BLaER1 (cell line): ENCODE data around the gene PDGFD.

Experiments
- H3K27ac ChIP-seq: shearing (Covaris generic); formaldehyde crosslinking; 2 replicates; pipeline ENCODE4 v1.8.1; 2022
- H3K27me3 ChIP-seq: shearing (Covaris generic); formaldehyde crosslinking; 2 replicates; pipeline ENCODE4 v1.8.1; 2022
- H3K36me3 ChIP-seq: shearing (Covaris generic); formaldehyde crosslinking; 2 replicates; pipeline ENCODE4 v1.8.1; 2022
- H3K4me1 ChIP-seq: shearing (Covaris generic); formaldehyde crosslinking; 2 replicates; pipeline ENCODE4 v1.8.1; 2022
- H3K4me2 ChIP-seq: shearing (Covaris generic); formaldehyde crosslinking; 2 replicates; pipeline ENCODE4 v1.8.1; 2022
- H3K4me3 ChIP-seq: shearing (Covaris generic); formaldehyde crosslinking; 2 replicates; pipeline ENCODE4 v1.8.1; 2022
- H3K9ac ChIP-seq: shearing (Covaris generic); formaldehyde crosslinking; 2 replicates; pipeline ENCODE4 v1.8.1; 2022
- H3K9me3 ChIP-seq: shearing (Covaris generic); formaldehyde crosslinking; 2 replicates; pipeline ENCODE4 v1.8.1; 2022
- H4K20me1 ChIP-seq: shearing (Covaris generic); formaldehyde crosslinking; 2 replicates; pipeline ENCODE4 v1.8.1; 2022
- Cebpa-rat ChIP-seq: shearing (Covaris generic); IDR thresholded peaks from 2 replicates; pipeline ENCODE4 v1.8.1; 2022

PDGFD gene

GRCh38 chr11:103870821-103871309 lies 293.1 kb downstream of the PDGFD start:
- Histone ChIP-seq H3K9me3 (no peaks in the 10 kb centered on the region), H3K4me1 (peaks cover 47% of the 10 kb centered on the region), H3K36me3 (no peaks in the 10 kb centered on the region), H3K4me3 (no peak overlapping the region), H4K20me1 (no peaks in the 10 kb centered on the region), H3K27me3 (no peaks in the 10 kb centered on the region), H3K4me2 (peak overlapping the region; percentile 68), H3K9ac (no peak overlapping the region), H3K27ac (no peak overlapping the region)
- TF ChIP-seq Cebpa-rat: no peak

- Histone ChIP-seq H4K20me1 (no peaks in the 10 kb centered on the region), H3K36me3 (no peaks in the 10 kb centered on the region), H3K4me2 (no peak overlapping the region), H3K9ac (no peak overlapping the region), H3K27ac (no peak overlapping the region), H3K4me3 (no peak overlapping the region), H3K9me3 (no peaks in the 10 kb centered on the region), H3K4me1 (peaks cover 34% of the 10 kb centered on the region), H3K27me3 (no peaks in the 10 kb centered on the region)
- TF ChIP-seq Cebpa-rat: no peak
Observed at GRCh38 chr11:103867481-103867880, 296.5 kb downstream of the PDGFD start.

- no peaks in the 10 kb centered on the region for H3K36me3 ChIP-seq
- H3K9me3 ChIP-seq: no peaks in the 10 kb centered on the region
- H3K9ac ChIP-seq: no peak overlapping the region
- no peak overlapping the region for H3K27ac ChIP-seq
- TF ChIP-seq Cebpa-rat: no peak
- no peak overlapping the region for H3K4me2 ChIP-seq
- H3K27me3 ChIP-seq: no peaks in the 10 kb centered on the region
- H3K4me3 ChIP-seq: no peak overlapping the region
- no peaks in the 10 kb centered on the region for H4K20me1 ChIP-seq
- peaks cover 10% of the 10 kb centered on the region; the same call in 1 of the 2 replicates for H3K4me1 ChIP-seq
Observed at GRCh38 chr11:103863497-103863896, 300.4 kb downstream of the PDGFD start.

GRCh38 chr11:103862802-103863174 lies 301.2 kb downstream of the PDGFD start:
- Histone ChIP-seq H3K4me1 (peaks cover 10% of the 10 kb centered on the region; the same call in 1 of the 2 replicates), H3K9ac (no peak overlapping the region), H3K27ac (no peak overlapping the region), H3K4me3 (no peak overlapping the region), H3K27me3 (no peaks in the 10 kb centered on the region), H3K36me3 (no peaks in the 10 kb centered on the region), H3K9me3 (no peaks in the 10 kb centered on the region), H3K4me2 (peak overlapping the region; percentile 12; the same call in 1 of the 2 replicates), H4K20me1 (no peaks in the 10 kb centered on the region)
- TF ChIP-seq Cebpa-rat: no peak

- H3K4me2 ChIP-seq: peak overlapping the region; percentile 12; the same call in 1 of the 2 replicates
Observed at GRCh38 chr11:103862094-103862801, 301.7 kb downstream of the PDGFD start.

More at GRCh38 chr11:103862094-103862801, 301.7 kb downstream of the PDGFD start:
- H3K36me3 ChIP-seq: no peaks in the 10 kb centered on the region
- peaks cover 10% of the 10 kb centered on the region; the same call in 1 of the 2 replicates for H3K4me1 ChIP-seq
- H3K9me3 ChIP-seq: no peaks in the 10 kb centered on the region
- H3K9ac ChIP-seq: no peak overlapping the region
- no peaks in the 10 kb centered on the region for H3K27me3 ChIP-seq
- H3K27ac ChIP-seq: no peak overlapping the region
- TF ChIP-seq Cebpa-rat: no peak
- no peaks in the 10 kb centered on the region for H4K20me1 ChIP-seq
- no peak overlapping the region for H3K4me3 ChIP-seq
